Karpas-422 (cell line): ENCODE measurements around the gene MAD1L1. TPM values are rescaled to one million over a fixed set of nuclear protein-coding genes. Genes with fewer than 3 reads are reported as not detected.
"Not testable (repeated sequence)": the region's sequence is repeated elsewhere in the genome, so short reads cannot be mapped to it uniquely, and the experiment has no call there.

Experiments
- DNase-seq: peaks from one replicate; pipeline ENCODE4 v3.0.0-alpha.2; 2015
- H2AFZ ChIP-seq: fragments of 200-600 bp; sonication (generic); 2 replicates; pipeline ENCODE4 v1.6.1; 2014; ENCODE audit warnings: antibody characterized with exemption, low read length, mixed read lengths
- H3K27ac ChIP-seq: fragments of 200-600 bp; sonication (generic); 2 replicates; pipeline ENCODE4 v1.5.1; 2014; ENCODE audit warnings: mild to moderate bottlenecking, low read length, moderate library complexity
- H3K27me3 ChIP-seq: fragments of 200-600 bp; sonication (generic); 2 replicates; pipeline ENCODE4 v1.6.1; 2014; ENCODE audit warnings: low read length, mixed read lengths
- H3K36me3 ChIP-seq: fragments of 200-600 bp; sonication (generic); 2 replicates; pipeline ENCODE4 v1.6.1; 2014; ENCODE audit warnings: low read length, mixed read lengths; ENCODE audit not compliant: insufficient read depth
- H3K4me1 ChIP-seq: fragments of 200-600 bp; sonication (generic); 2 replicates; pipeline ENCODE4 v1.6.1; 2014; ENCODE audit warnings: mild to moderate bottlenecking, low read length, mixed read lengths
- H3K4me2 ChIP-seq: fragments of 200-600 bp; sonication (generic); 2 replicates; pipeline ENCODE4 v1.6.1; 2014; ENCODE audit warnings: low read length, low read depth, mild to moderate bottlenecking; ENCODE audit not compliant: poor library complexity, severe bottlenecking
- H3K4me3 ChIP-seq: fragments of 200-600 bp; sonication (generic); 2 replicates; pipeline ENCODE4 v1.5.1; 2014; ENCODE audit warnings: mild to moderate bottlenecking, antibody characterized with exemption, low read length, mixed read lengths
- H3K79me2 ChIP-seq: fragments of 200-600 bp; sonication (generic); 2 replicates; pipeline ENCODE4 v1.6.1; 2014; ENCODE audit warnings: mild to moderate bottlenecking, low read length, mixed read lengths
- H3K9ac ChIP-seq: fragments of 200-600 bp; sonication (generic); 2 replicates; pipeline ENCODE4 v1.6.0; 2014; ENCODE audit warnings: low read length
- H3K9me2 ChIP-seq: fragments of 200-600 bp; sonication (generic), shearing (Covaris generic); replicated peaks from 2 replicates; pipeline ENCODE4 v1.6.0; 2014; ENCODE audit warnings: mild to moderate bottlenecking, low read length, moderate library complexity; ENCODE audit not compliant: insufficient read depth
- H3K9me3 ChIP-seq: fragments of 300-700, 200-600 bp; sonication (generic); 2 replicates; pipeline ENCODE4 v1.6.1; 2014; ENCODE audit warnings: low read length, mixed read lengths
- H4K20me1 ChIP-seq: fragments of 200-600 bp; sonication (generic); 2 replicates; pipeline ENCODE4 v1.6.1; 2014; ENCODE audit warnings: mild to moderate bottlenecking, antibody characterized with exemption, low read length, low read depth; ENCODE audit not compliant: insufficient read depth
- total RNA-seq: library from RNA; depleted of rRNA; stranded (reverse); fragments of >200 nt; shearing (Covaris generic); gene quantifications from 2 replicates; pipeline ENCODE4 v1.2.3, GENCODE V29; 2014; ENCODE audit warnings: low replicate concordance

The MAD1L1 gene
- total RNA-seq, 1 experiment from 2014 or later, result 38.6 TPM

DNA sequence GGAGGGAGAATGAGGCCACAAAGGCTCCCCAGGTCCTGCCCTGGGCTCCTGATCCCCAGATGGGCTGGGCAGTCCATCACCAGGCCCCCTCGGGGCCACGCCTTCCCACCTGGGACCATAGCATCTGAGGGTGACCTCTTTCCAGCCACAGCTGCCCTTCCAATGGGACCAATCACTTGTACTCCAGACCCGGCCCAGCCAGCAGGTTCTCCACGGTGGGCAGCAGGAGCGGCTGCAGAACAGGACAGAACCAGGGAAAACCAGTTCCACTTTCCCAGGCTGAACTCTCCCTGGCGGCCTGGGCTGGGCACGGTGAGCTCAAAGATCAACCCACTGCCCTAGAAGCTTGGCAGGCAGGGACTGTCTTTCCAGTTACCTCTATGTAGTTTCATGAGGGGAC, 257.6 kb downstream of the MAD1L1 start:
- H4K20me1 ChIP-seq, result no peaks in the 10 kb centered on the region
- no peaks in the 10 kb centered on the region for H3K79me2 ChIP-seq
- H3K27me3 ChIP-seq, result no peaks in the 10 kb centered on the region
- no peak for DNase-seq
- H3K9me2 ChIP-seq, result no peaks in the 10 kb centered on the region
- no peak overlapping the region for H3K27ac ChIP-seq
- no peak overlapping the region for H3K4me3 ChIP-seq
- no peak overlapping the region for H3K4me2 ChIP-seq
- H3K36me3 ChIP-seq, result no peaks in the 10 kb centered on the region
- no peak overlapping the region for H3K9ac ChIP-seq
- no peaks in the 10 kb centered on the region for H3K9me3 ChIP-seq
- no peak overlapping the region for H2AFZ ChIP-seq
- H3K4me1 ChIP-seq, result no peaks in the 10 kb centered on the region

DNA sequence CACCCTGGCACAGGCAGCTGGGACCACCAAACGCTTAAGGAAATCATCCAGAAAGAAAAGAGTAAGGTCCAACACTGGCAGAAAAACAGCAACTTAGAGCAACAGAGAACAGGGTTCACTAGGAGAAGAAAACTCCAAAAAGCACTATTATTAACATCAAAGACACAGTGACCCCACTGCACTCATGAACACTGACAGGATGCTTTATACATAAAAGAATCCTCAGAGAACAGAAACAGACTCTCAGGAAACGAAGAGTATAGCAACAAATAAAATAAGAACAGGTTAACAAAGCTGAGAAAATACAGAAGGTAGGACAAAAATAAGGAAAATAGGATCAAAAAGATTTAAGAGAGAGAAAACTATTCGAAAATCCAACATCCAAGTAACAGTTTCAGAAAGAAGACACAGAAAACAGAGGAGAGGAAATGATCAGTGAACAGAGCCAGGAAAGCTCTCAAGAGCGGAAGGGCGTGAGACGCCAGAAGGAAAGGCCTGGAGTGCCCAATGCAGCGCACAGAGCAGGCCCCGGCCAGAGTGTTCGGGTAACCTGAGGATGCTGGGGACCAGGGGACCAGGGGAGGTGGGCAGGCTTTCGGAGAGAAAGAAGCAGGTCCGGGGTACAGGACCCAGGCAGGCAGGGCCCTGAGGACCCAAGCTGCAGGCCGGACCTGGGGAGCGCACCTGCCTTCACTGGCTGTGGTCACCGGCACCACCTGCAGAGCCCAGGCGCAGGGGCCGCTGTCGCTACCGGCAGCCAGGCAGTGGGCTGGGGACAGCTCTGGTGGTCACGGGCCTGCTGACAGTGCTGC, 258.2 kb downstream of the MAD1L1 start:
- no peak overlapping the region for H3K4me3 ChIP-seq
- DNase-seq, result no peak
- no peaks in the 10 kb centered on the region for H3K4me1 ChIP-seq
- no peaks in the 10 kb centered on the region for H3K27me3 ChIP-seq
- H3K79me2 ChIP-seq, result no peaks in the 10 kb centered on the region
- no peak overlapping the region for H2AFZ ChIP-seq
- H3K4me2 ChIP-seq, result no peak overlapping the region
- no peaks in the 10 kb centered on the region for H3K9me3 ChIP-seq
- H4K20me1 ChIP-seq, result no peaks in the 10 kb centered on the region
- no peak overlapping the region for H3K27ac ChIP-seq
- no peaks in the 10 kb centered on the region for H3K9me2 ChIP-seq
- H3K36me3 ChIP-seq, result no peaks in the 10 kb centered on the region
- H3K9ac ChIP-seq, result no peak overlapping the region

DNA sequence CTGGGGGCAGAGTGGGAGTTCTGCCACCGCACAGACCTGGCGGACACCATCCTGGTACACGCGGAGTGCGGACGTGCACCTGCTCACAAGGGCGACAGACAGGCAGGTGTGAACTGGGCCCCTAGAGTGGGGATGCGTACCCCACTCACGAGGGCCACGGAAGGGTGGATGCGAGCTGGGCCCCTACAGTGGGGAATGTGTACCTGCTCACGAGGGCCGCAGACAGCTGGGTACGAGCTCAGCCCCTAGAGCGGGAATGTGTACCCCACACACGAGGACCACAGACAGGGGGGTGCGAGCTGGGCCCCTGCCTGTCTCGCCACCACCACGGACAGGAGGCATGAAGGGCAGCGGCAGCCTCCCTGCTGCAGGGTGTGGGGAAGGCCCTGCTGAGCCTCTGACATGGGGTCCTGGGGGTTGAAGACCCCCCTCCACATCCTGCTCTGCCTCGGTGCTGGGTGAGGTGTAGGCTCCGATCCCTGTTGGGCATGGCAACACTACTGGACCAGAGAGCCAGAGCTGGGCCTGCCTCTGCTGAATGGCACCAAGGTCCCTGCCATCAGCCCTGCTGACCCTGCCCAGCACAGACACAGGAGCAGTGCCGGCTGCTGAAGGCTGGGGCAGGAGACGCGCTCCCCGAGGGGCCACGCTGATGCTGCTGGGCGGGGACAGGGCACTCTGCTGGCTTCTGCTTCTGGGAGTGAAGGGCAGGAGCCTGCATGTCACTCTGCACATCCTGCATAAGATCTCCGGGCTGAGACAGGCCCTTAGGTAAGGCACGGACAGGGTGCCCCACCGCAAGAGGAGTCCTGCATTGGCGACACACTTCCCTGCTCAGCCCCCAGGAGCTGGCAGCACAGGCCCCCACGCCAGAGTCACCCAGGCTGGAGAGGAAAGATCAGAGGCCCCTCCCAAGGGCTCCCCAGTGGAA, 259.2 kb downstream of the MAD1L1 start:
- Histone ChIP-seq H3K4me3 (no peak overlapping the region), H3K36me3 (no peaks in the 10 kb centered on the region), H3K27ac (no peak overlapping the region), H3K4me1 (no peaks in the 10 kb centered on the region), H3K9me3 (no peaks in the 10 kb centered on the region), H3K4me2 (no peak overlapping the region), H3K27me3 (no peaks in the 10 kb centered on the region), H3K9me2 (no peaks in the 10 kb centered on the region), H4K20me1 (no peaks in the 10 kb centered on the region), H2AFZ (no peak overlapping the region), H3K9ac (no peak overlapping the region), H3K79me2 (no peaks in the 10 kb centered on the region)
- no peak for DNase-seq

DNA sequence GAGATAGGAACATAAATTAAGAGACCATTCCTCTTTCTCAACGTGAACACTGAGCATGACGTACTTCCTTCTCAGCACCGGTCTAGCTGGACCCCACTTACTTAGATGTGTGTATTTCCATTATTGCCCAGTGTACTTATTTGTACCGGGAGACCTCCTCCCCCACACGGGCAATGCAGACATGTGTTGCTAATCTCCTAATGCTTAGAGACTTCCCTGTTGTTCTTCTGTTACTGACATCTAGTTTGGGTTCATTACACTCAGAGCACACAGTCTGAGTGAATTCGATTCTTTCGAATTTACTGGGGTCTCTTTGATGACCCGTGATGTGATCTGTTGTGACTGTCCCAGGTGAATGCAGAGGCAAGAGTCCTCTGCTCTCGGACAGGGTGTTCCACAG, 260.0 kb downstream of the MAD1L1 start:
- Histone ChIP-seq H3K4me3 (no peak overlapping the region), H3K79me2 (no peaks in the 10 kb centered on the region), H4K20me1 (no peaks in the 10 kb centered on the region), H3K9me2 (no peaks in the 10 kb centered on the region), H3K36me3 (no peaks in the 10 kb centered on the region; the same call in 1 of the 2 replicates), H3K4me2 (no peak overlapping the region), H3K9me3 (no peaks in the 10 kb centered on the region), H2AFZ (no peak overlapping the region), H3K9ac (no peak overlapping the region), H3K27me3 (no peaks in the 10 kb centered on the region), H3K27ac (no peak overlapping the region), H3K4me1 (no peaks in the 10 kb centered on the region)
- no peak for DNase-seq

DNA sequence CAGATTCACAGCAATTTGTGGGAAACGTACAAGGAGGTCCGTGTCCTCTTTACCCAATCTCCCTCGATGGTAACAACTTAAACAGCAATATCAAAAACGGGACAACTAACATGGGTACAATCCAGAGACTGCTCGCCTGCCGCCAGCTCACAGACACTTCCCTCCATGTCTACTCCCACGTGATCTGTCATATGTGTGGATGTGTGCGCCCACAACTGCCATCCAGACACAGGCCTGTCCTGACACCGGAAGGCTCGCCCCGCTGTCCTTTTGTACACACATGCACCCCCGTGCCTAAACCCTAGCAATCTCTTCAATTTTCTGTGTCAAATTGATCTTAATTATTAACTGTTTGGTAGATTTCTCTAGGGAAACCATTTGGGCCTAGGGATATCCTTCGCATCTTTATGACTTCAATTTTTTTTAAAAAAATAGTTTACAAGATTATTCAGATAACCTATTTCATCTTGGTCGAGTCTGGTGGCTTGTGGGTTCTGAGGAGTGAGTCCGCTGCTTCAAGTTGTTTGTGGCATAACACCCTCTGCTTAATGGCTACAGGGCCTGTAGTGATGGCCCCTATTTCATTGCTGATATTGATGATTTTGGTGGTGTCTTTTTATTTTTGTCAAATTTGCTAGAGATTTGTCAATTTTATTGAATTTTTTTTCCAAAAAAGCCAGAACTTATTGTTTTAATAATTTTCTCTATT, 260.6 kb downstream of the MAD1L1 start:
- no peaks in the 10 kb centered on the region; the same call in 1 of the 2 replicates for H3K36me3 ChIP-seq
- H3K4me3 ChIP-seq, result no peak overlapping the region
- no peaks in the 10 kb centered on the region for H4K20me1 ChIP-seq
- no peaks in the 10 kb centered on the region for H3K4me1 ChIP-seq
- H3K9me2 ChIP-seq, result no peaks in the 10 kb centered on the region
- no peak overlapping the region for H3K27ac ChIP-seq
- DNase-seq, result no peak
- no peaks in the 10 kb centered on the region for H3K9me3 ChIP-seq
- H3K9ac ChIP-seq, result no peak overlapping the region
- H3K79me2 ChIP-seq, result no peaks in the 10 kb centered on the region
- no peak overlapping the region for H2AFZ ChIP-seq
- H3K4me2 ChIP-seq, result no peak overlapping the region
- no peaks in the 10 kb centered on the region for H3K27me3 ChIP-seq

DNA sequence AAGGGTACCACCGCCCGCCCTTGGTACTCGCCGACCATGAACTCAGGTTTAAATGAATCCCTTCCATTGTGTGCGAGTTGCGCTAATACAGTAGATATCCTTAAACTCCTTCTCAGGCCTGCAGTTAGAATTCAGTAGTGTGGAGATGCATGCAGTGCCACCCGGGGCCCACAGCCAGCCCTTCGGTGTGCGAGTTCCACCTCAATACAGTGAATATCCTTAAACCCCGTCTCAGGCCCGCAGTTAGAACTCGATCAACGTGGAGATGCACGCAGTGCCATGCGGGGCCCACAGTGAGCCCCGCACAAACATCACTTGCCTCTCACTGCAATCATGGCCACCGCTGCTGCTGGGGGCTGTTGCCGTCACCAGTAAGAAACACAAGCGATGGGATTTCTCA, 261.9 kb downstream of the MAD1L1 start:
- no peaks in the 10 kb centered on the region for H3K4me1 ChIP-seq
- no peaks in the 10 kb centered on the region for H3K27me3 ChIP-seq
- no peak overlapping the region for H3K27ac ChIP-seq
- no peak overlapping the region for H3K4me2 ChIP-seq
- H2AFZ ChIP-seq, result no peak overlapping the region
- no peaks in the 10 kb centered on the region for H3K79me2 ChIP-seq
- H3K9me3 ChIP-seq, result no peaks in the 10 kb centered on the region
- H4K20me1 ChIP-seq, result no peaks in the 10 kb centered on the region
- H3K9ac ChIP-seq, result no peak overlapping the region
- DNase-seq, result no peak
- no peaks in the 10 kb centered on the region; the same call in 1 of the 2 replicates for H3K36me3 ChIP-seq
- H3K9me2 ChIP-seq, result no peaks in the 10 kb centered on the region
- no peak overlapping the region for H3K4me3 ChIP-seq

DNA sequence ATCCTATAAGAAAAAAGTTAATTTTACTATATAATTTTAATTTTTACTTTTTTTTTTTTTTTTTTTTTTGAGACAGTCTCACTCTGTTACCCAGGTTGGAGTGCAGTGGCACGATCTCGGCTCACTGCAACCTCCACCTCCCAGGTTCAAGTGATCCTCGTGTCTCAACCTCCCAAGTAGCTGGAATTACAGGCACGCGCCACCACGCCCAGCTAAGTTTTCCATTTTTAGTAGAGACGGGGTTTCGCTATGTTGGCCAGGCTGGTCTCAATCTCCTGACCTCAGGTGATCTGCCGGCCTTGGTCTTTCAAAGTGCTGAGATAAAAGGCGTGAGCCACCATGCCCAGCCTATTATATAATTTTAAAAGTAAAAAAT, 262.5 kb downstream of the MAD1L1 start:
- not testable (repeated sequence) for H3K9me3 ChIP-seq, DNase-seq, H3K4me2 ChIP-seq, H3K27me3 ChIP-seq, H3K4me1 ChIP-seq, H3K27ac ChIP-seq, H3K9ac ChIP-seq, H3K4me3 ChIP-seq, H3K79me2 ChIP-seq, H4K20me1 ChIP-seq, H3K36me3 ChIP-seq, H3K9me2 ChIP-seq, H2AFZ ChIP-seq
